GM21528 (cell line): ENCODE data around the gene WNK2.

Experiments used
- ATAC-seq: cut with Tn5 transposase; IDR thresholded peaks from one replicate; pipeline ENCODE4 v1.9.1; 2021; ENCODE audit warnings: mild to moderate bottlenecking, moderate library complexity; ENCODE audit not compliant: unreplicated experiment, low FRiP score

The WNK2 gene

DNA sequence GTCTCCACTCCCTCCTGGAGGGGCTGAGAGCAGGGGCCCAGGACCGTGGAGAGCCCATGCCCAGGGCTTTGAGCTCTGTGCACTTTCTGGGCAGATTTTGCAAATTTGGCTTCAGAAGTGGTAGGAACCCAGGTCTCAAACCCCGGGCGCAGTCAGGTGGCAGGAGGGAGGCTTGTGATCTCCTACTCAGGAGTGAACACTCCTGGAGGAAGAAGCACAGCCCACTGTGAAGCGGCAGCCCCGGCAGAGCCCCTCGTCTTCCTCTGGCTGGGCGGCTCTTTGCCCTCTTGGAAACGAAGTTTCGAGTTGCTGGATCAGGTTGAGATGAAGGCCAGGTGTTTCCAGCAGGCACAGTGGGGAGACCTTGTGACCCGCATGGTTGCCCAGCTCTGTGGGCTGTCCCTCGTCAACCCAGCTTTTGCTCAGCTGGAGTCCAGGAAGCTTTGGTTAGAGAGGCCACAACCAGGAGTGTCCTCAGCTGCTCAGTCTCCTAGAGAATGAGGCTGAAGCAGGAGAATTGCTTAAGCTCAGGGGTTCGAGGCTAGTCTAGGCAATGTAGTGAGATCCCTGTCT, 48.5 kb downstream of the WNK2 start:
- no peak for ATAC-seq

DNA sequence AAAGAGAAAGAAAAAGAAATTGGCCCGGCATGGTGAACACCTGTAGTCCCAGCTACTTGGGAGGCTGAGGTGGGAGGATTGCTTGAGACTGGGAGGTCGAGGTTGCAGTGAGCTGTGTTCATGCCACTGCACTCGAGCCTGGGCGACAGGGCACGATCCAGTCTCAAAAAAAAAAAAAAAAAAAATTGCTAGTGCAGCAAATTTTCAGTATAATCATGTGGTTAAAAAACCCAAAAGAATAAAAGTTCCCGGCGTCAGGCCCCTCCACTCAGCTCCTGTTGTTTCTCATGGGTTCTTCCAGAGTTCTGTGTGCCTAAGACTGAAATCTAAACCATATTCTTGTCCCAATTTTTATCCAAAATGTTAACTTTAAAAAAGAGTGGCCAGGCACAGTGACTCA, 49.1 kb downstream of the WNK2 start:
- no peak for ATAC-seq

DNA sequence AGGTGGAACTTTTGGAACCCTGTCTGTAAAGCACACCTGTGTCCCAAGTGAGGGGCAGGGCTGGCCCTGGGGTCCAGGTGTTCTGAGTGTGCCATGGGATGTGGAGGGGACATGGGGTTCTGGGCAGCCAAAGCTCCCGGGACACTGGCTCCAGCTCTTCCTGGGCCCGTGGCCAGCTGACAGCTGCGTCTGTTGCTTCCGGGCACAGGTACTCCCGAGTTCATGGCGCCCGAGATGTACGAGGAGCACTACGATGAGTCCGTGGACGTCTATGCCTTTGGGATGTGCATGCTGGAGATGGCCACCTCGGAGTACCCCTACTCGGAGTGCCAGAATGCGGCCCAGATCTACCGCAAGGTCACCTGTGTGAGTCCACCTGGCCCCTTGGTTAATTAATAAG, 50.7 kb downstream of the WNK2 start:
- ATAC-seq: no peak

GRCh38 chr9:93235300-93235960, 51.5 kb downstream of the WNK2 start:
- no peak for ATAC-seq

GRCh38 chr9:93236541-93237206, 52.7 kb downstream of the WNK2 start:
- no peak for ATAC-seq

GRCh38 chr9:93237540-93237939, 53.6 kb downstream of the WNK2 start:
- ATAC-seq: no peak

DNA sequence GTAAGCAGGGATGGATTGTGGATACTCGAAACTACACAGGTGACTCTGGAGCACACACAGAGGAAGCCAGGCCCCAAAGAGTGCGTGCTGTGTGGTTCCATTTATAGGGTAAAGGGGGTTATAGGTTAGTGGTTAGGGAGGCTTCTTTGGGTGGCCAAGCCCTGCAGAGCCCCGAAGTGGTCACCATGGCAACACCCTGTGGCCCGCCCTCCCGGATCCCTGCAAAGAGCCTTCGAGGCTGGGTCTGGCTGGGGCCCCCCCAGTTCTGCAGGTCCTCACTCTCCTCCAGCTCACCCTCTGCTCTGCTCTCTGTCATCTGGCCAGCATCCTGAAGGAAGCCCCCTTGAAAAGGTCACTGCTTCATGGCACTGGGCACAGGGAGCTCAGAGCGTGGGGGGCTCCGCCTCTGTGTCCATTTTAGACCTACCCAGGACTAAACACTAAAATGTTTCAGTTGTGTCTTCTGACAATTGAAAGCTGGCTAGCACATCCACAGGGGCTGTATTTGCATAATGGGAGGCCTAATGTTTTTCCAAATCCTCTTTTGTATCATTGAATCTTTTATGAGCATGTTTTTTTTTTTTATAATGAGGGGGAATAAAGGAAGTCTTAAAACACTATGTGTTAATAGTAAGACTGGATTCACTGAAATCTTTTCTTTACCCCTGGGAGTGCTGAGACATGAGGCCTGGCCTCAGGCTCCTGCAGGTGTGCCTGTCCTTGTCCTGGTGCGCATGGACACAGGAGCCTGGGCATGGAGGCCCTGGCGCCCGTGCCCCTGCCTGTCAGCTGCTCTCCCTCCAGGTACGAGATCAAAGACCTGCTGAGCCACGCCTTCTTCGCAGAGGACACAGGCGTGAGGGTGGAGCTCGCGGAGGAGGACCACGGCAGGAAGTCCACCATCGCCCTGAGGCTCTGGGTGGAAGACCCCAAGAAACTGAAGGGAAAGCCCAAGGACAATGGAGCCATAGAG, 55.3 kb downstream of the WNK2 start:
- ATAC-seq: no peak

DNA sequence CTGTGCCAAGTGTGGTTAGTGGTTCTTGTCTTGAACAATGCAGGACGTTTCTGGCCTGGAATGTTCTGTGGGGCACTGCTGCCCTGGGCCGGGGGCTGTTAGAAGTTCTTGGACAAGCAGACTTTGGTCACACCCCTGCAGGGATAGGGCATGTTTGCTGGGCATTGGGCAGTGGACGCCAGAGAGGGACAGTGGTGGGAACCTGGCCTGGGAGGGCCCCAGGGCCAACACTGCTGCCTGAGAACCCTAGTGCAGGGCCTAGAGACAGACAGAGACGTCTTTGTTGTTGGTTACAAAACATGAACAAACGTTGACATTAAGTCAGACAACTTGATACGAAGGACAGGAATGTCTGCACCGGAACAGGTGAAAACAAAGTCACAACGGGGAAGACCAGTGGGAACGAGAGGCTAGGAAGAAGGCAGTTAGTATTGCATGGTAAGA, 57.0 kb downstream of the WNK2 start:
- ATAC-seq: no peak

DNA sequence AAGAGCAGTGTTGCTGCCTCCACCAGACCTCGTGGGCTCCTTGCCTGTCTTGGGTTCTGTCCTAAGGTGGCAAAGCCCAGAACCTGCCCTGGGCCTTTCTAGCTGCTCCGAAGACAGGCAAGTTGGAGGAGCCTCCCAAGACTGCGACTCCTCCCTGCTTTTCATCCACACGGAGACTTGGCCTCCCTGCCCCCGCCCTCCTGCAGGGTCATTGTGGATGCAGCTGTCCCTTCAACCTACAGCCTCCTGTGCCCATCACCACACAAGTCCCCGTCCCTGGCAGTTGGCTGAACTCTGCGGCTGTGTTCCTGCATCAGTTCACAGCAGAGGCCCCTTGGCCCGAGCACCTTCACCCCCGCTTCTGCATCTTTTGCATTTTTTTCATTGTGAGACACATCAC, 59.2 kb downstream of the WNK2 start:
- no peak for ATAC-seq

DNA sequence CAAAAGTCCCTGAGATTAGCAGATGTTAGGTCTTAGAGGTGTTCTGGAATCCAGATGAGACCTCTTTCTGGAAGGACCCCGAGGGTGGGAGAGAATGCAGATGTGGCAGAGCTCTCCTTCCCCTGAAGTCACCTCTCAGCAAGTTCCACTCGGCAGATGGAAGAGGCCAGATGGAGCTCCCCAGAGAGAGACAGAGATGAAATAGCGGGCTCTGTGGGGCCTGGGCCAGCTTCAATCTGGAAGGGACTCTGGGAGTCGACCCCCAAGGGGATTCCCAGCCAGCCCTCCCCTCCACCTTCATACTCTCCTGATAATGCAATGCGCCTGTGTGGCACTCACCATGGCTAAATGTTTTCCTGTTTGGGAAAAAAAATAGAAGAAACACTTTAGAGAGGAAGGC, 60.2 kb downstream of the WNK2 start:
- no peak for ATAC-seq

DNA sequence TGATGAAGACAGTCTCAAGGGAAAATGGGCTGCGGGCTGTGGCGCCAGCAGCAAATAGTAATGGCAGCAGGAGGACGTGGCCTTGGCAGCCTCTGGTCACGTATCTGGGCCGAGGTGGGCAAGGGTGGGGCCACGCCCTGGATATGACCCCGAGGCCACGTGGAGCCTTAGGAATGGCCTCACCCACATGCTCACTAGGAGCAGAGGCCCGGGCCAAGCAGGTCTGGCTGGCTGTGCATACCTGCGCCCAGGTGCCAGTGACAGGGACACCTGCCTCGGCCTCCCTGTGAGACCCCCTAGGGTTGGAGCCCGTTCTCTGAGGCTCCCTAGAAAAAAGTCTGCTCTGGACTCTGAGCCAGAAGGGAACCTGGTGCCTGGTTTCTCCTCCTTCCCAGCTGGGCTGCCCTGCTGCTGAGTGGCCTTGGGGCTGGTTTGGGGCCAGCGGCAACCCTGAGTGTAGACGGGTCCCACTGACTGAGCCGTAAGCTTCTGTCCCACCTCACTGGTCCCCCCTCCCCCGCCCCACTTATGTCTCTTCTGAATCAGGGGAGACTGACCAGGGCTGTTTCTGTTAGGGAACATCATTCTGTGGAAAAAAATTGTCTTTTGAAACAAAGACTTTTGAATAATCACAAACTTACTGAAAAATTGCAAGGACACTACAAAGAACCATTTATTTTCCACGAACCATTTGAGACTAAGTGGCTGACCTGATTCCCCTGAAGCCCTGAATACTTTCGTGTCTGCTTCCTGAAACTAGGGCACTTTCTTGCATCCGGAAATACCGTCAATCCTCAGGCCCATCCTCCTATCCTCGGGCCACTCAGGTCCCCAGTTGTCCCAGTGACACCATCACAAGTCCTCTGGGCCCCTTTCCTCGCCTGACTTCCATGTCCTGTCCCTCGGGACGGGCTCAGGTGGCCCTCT, 60.8 kb downstream of the WNK2 start:
- ATAC-seq: no peak

DNA sequence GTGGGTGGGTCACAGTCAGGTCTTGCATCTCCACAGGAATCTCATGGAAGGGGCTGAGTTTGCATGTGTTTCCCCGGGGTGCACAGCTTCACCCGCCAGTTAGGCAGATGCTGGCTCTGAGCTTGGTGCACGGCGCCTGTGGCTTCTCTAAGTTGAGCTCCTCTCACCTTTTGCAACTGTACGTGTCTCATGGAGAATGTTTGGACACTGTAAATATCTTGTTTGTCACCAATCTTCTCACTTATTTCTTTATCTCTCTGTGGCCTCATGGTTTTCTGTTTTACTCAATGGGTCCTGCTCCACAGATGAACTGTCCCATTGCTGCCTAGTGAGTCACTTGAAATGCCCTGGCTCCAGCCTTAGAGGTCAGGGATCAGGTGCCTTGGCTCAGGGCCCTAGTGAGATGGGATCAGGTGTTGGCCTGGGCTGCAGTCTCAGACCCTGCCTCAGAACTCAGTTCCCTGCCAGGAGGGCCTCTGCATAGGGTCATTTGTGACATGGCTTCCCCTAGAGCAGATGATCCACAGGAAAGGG, 61.6 kb downstream of the WNK2 start:
- no peak for ATAC-seq

GRCh38 chr9:93246111-93246510, 62.2 kb downstream of the WNK2 start:
- ATAC-seq: no peak

- ATAC-seq: no peak
Observed at GRCh38 chr9:93246526-93246925, 62.6 kb downstream of the WNK2 start.

DNA sequence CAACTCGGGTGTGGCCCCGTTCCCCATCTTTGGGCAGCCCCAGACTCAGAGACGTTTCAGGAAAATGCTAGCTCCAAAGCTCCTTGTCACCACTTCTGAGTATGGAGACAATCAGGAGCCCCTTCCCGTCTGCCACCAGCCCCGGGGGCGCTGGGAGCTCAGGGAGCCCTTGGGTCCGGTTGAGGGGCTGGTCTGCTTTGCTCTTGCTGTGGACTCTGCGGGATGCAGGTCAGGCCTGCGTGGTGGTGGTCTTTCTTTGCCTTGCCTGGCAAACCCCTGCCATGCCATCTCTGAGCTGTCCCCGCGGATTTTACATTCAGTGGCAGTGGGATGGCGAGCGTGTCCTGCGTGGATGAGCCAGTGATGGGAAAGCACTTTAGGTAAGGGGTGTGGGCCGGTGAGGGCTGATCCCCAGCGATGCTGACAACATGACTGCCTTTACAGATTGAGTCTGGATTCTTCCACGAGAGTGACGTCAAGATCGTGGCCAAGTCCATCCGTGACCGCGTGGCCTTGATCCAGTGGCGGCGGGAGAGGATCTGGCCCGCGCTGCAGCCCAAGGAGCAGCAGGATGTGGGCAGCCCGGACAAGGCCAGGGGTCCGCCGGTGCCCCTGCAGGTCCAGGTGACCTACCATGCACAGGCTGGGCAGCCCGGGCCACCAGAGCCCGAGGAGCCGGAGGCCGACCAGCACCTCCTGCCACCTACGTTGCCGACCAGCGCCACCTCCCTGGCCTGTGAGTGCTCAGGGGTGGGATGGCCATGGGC, 63.3 kb downstream of the WNK2 start:
- ATAC-seq: no peak

DNA sequence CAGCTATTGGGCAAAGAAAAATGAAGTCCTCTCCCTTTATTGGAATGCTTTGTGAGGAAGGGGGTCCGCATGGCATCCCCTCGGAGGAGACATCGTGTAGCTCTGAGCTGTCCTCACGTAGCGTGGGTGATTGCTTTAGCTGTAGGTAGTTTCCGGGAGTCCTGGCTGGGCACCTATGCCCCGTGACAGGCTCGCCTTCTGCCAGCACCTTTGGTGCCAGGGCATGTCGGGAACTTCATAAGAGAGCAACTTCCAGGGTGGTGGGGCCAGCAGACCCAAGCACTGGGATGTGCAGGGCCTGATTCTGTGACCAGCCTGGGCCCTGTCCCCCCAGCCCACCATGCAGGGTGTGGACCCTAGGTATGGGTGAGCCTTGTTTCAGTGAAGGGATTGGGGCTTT, 64.0 kb downstream of the WNK2 start:
- no peak for ATAC-seq

GRCh38 chr9:93248386-93249040, 64.6 kb downstream of the WNK2 start:
- no peak for ATAC-seq

- ATAC-seq: no peak
Observed at GRCh38 chr9:93250185-93250584, 66.2 kb downstream of the WNK2 start.
